ENCODE measurements around the gene SLC29A4. TPM values are rescaled to one million over a fixed set of nuclear protein-coding genes. Genes with fewer than 3 reads are reported as not detected.
A peak's percentile ranks its signal among the peaks of the same experiment; 100 is the strongest.
"Not testable (repeated sequence)": the region's sequence is repeated elsewhere in the genome, so short reads cannot be mapped to it uniquely, and the experiment has no call there.

SLC29A4 gene, protein sequence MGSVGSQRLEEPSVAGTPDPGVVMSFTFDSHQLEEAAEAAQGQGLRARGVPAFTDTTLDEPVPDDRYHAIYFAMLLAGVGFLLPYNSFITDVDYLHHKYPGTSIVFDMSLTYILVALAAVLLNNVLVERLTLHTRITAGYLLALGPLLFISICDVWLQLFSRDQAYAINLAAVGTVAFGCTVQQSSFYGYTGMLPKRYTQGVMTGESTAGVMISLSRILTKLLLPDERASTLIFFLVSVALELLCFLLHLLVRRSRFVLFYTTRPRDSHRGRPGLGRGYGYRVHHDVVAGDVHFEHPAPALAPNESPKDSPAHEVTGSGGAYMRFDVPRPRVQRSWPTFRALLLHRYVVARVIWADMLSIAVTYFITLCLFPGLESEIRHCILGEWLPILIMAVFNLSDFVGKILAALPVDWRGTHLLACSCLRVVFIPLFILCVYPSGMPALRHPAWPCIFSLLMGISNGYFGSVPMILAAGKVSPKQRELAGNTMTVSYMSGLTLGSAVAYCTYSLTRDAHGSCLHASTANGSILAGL
- under 1 TPM; 0.45 to 0.88 TPM for total RNA-seq

DNA sequence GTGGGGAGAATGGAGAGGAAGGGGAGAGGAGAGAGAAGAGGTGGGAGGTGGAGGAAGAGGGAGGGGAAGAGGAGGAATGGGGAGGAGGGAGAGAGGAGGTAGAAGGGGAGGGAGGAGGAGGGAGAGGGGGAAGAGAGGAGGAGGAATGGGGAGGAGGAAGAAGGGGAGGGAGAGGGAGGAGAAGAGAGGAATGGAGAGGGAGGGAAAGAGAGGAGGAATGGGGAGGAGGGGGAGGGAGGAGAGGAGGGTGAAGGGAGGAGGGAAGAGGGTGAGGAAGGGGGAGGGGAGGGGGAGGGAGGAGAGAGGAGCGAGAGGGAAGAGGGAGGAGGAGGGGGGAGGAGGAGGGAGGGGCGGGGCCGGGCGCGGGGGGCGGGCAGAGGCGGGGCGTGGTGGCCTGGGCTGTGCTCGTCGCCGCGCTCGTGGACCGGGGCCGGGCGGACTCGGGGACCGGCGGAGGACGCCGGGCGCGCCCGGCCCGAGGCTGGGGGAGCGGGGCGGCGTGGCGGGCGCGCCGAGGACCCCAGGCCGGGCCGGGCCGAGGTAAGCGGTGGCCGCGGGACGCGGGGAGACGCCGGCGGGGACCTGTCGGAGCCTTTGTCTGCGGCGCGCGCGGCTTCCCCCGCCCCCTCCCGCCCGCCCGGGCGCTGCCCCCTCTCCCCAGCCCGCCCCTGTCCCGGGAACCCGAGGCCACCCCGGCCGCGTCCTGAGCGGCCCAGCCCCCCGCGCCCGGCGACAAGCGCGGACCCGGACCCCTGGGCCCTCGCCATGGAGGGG is at the start of gene SLC29A4:
TSS of gene SLC29A4 (plus strand) at position 401 of the 774 bp plus-strand sequence. CDS start 4,874 bp downstream, outside the sequence.
- peak; percentile 24 for DNase-seq
- no peak within 1 kb of the TSS for H3K4me3 Mint-ChIP-seq
- H3K27ac Mint-ChIP-seq = no peak within 1 kb of the TSS
- H3K9me3 Mint-ChIP-seq = no peaks in the 10 kb centered on the region
- peaks cover 8% of the 10 kb centered on the region for H3K27me3 Mint-ChIP-seq
- POLR2A ChIA-PET = no interaction called here
- H3K36me3 Mint-ChIP-seq (ENCODE audit: low read depth) = no peaks in the 10 kb centered on the region
- no peaks in the 10 kb centered on the region for H3K4me1 Mint-ChIP-seq
- CTCF ChIA-PET = no interaction called here

DNA sequence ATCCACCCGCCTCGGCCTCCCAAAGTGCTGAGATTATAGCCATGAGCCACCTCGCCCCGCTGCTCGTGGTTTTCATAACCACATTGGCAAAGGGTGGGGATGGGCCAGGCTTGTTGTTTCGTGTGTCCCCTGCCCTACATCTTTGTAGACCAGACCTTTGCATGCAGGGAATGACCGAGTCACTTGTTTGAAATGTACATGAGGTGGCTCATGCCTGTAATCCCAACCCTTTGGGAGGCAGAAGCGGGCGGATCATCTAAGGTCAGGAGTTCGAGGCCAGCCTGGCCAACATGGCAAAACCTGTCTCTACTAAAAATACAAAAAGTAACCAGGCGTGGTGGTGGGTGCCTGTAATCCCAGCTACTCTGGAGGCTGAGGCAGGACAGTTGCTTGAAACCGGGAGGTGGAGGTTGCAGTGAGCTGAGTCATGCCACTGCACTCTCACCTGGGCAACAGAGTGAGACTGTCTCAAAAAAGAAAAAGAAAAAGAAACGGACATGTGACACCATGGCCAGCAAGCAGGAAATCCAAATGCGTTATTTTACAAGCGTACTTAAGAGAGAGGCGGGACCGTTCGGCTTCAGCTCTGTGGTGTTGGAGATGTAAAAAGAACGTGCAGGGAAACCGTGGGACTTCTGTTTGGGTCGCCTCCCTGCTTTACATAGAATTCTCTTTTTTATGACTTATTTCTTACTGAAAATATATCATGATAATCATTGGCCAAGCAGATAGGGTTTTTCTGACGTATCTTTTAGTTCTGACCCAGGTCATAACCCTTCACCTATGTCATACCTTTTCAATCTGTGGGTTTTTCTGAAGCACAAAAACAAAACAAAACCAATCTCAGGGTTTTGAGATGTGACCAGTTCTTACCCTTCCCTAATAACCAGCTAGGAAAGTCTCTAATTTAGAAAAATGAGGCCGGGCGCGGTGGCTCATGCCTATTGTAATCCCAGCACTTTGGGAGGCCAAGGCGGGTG is 47.6 kb upstream of the SLC29A4 start:
- ChIA-PET CTCF (no interaction called here), POLR2A (no interaction called here)
- Mint-ChIP-seq H3K4me3 (no peak overlapping the region), H3K36me3 (ENCODE audit: low read depth) (peaks cover 15% of the 10 kb centered on the region), H3K27me3 (peaks cover 1% of the 10 kb centered on the region), H3K9me3 (no peaks in the 10 kb centered on the region), H3K27ac (no peak overlapping the region), H3K4me1 (peaks cover 1% of the 10 kb centered on the region)
- DNase-seq = no peak

DNA sequence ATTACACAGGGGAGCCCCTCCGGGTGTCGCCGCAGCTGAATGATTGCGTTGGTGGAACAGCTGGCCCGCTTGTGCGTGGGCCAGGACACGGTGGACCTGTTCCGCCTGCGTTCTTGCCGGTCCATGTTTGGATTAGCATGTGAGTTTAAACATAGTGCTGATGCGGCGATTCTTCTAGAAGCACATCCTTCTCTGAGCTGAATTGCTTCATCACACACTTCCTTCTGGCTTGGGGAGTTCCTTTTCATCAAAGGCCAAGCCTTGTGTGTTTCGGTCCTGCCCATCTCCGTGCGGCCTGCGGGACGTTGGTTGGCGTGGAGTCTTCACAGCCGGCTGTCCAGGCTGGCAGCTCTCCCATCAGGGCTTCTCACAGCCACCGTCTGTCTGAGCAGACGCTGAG is 45.5 kb upstream of the SLC29A4 start:
- no peak for DNase-seq
- H3K36me3 Mint-ChIP-seq (ENCODE audit: low read depth) = no peaks in the 10 kb centered on the region
- peaks cover 12% of the 10 kb centered on the region for H3K4me1 Mint-ChIP-seq
- no peaks in the 10 kb centered on the region for H3K9me3 Mint-ChIP-seq
- CTCF ChIA-PET = interaction anchor here (0.7 to 1.1 kb wide), 2 partner anchors 127 to 280 kb away, joined by 3 read pairs; no protein-coding TSS in a partner anchor
- no peak overlapping the region for H3K4me3 Mint-ChIP-seq
- H3K27me3 Mint-ChIP-seq = peaks cover 12% of the 10 kb centered on the region
- POLR2A ChIA-PET = interaction anchor here (0.6 kb wide), 1 partner anchor 61 kb away, joined by 3 read pairs; no protein-coding TSS in a partner anchor
- H3K27ac Mint-ChIP-seq = no peak overlapping the region

DNA sequence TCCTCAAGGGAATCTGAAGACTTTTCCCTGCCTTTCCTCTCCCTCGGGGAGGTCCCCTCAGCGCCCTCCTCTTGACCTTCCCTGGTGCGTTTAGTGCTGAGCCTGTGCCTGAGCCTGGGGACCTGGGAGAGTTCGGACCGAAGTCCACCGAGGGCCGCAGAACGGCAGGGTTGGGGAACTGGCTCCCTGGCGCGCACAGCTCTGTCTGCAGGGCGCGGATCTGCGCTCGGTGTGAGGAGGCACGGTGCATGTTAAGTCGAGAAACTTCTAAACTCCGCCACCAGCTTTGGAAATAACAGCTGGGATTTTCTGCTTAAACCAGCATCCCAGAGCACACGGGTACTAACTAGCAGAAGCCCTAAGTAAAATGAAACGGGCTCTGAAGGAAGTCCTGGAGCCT is 44.2 kb upstream of the SLC29A4 start:
- Mint-ChIP-seq H3K4me3 (no peak overlapping the region), H3K27ac (no peak overlapping the region), H3K4me1 (peaks cover 12% of the 10 kb centered on the region), H3K36me3 (ENCODE audit: low read depth) (no peaks in the 10 kb centered on the region), H3K9me3 (no peaks in the 10 kb centered on the region), H3K27me3 (peaks cover 12% of the 10 kb centered on the region)
- no peak for DNase-seq
- ChIA-PET POLR2A (no interaction called here), CTCF (no interaction called here)

DNA sequence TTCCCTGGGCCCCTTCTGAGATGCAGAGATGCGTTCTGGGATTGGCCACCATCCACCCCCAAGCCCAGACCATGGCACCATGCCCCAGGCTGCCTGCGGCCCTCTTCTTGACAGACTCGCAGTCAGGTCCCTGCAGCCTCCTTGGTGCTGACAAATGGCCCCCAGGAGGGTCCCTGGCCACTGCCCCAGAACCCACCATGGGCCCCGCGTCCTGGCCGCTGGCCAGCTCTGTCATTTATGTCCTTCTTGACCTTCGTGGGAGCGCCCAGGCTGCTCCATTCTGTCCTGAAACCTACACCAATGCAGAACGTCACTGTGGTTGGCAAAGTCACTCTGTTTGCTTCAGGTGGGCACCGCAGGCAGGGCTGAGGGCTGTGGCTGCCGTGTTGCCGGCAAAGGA is 39.5 kb upstream of the SLC29A4 start:
- no peak overlapping the region for H3K27ac Mint-ChIP-seq
- ChIA-PET POLR2A (no interaction called here), CTCF (interaction anchor here (1.2 kb wide), 1 partner anchor 121 kb away, joined by 3 read pairs; no protein-coding TSS in a partner anchor)
- no peaks in the 10 kb centered on the region for H3K9me3 Mint-ChIP-seq
- no peak overlapping the region for H3K4me3 Mint-ChIP-seq
- no peak for DNase-seq
- no peaks in the 10 kb centered on the region for H3K36me3 Mint-ChIP-seq (ENCODE audit: low read depth)
- H3K27me3 Mint-ChIP-seq = peaks cover 12% of the 10 kb centered on the region
- peaks cover 12% of the 10 kb centered on the region for H3K4me1 Mint-ChIP-seq

DNA sequence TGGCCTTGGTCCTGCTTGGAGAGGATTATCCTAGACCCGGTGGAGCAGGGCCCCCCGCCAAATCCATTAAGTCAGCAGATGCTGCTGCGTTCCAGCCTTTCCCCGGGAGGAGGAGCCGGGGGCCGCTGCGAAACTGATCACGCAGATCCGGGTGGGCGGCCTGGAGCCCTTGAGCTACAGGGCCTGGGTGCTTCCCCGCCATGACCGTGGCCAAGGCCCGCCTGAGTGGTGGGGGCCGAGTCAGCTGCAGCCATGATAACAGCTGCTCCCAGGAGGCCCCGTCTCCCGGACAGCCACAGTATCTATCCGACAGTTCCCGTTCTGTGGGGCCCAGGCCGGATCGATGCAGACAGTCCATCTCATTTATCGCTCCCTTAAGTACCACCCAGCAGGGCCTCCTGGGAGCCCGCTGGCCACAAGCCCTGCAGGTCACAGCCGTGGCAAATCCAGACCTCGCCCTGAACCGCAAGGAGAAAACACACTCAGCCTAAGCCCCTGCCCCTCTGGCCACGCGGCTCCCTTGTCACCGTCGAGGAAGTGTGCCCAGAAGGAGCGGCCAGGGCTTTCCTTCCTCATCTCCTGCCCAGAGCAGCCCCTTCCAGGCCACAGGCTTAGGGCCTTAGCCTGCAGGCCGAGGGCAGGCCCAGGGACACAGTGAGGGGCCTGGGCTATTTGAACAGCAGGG is 34.4 kb upstream of the SLC29A4 start:
- H3K36me3 Mint-ChIP-seq (ENCODE audit: low read depth) = no peaks in the 10 kb centered on the region
- no peaks in the 10 kb centered on the region for H3K27me3 Mint-ChIP-seq
- DNase-seq = no peak
- no peak overlapping the region for H3K4me3 Mint-ChIP-seq
- ChIA-PET POLR2A (no interaction called here), CTCF (no interaction called here)
- no peak overlapping the region for H3K27ac Mint-ChIP-seq
- H3K4me1 Mint-ChIP-seq = no peaks in the 10 kb centered on the region
- no peaks in the 10 kb centered on the region for H3K9me3 Mint-ChIP-seq

DNA sequence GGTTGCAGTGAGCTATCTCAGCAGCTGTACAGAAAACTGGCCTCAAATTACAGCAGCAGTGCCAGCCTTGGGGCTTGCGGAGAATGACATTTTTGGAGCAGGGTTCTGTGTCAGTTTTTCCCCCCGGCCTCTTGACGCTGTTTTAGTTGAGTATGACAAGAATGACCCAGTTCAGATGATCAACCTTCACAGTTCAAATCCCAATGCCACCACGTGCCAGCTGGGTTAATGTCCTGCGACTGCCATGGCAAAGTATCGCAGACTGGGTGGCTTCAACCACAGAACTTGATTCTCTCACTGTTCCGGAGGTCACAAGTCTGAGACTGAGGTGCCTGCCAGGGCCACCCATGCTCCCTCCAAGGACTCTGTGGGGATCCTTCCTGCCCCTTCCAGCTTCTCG is 32.0 kb upstream of the SLC29A4 start:
- H3K4me1 Mint-ChIP-seq; H3K36me3 Mint-ChIP-seq (ENCODE audit: low read depth); POLR2A ChIA-PET; DNase-seq; H3K9me3 Mint-ChIP-seq; H3K27me3 Mint-ChIP-seq; H3K27ac Mint-ChIP-seq; H3K4me3 Mint-ChIP-seq: not testable (repeated sequence)
- CTCF ChIA-PET = interaction anchor here (2.0 kb wide), 1 partner anchor 11 kb away, joined by 8 read pairs; no protein-coding TSS in a partner anchor

DNA sequence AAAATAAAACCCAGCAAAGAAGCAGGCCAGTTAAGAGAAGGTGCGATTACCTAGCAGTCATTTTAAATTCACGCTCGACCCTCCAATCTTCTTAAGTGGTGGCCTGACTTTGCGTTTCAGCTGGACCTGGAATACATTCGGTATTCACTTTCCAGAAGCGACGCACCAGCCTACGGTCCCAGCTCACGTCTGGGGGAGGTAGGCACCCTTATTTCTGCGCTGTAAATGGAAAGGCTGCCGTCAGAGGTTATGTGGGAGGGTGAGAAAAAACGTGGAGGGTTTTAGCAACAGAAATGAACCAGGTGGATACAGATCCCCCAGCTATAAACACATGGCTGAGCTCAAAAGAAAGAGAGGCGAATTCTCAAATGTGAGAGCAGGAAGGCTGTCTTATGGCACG is 29.2 kb upstream of the SLC29A4 start:
- H3K27ac Mint-ChIP-seq; DNase-seq; H3K4me3 Mint-ChIP-seq; H3K27me3 Mint-ChIP-seq; POLR2A ChIA-PET; H3K4me1 Mint-ChIP-seq; H3K9me3 Mint-ChIP-seq; H3K36me3 Mint-ChIP-seq (ENCODE audit: low read depth): not testable (repeated sequence)
- CTCF ChIA-PET = interaction anchor here (0.6 to 0.9 kb wide), 2 partner anchors 13 to 281 kb away, joined by 3 to 4 read pairs; no protein-coding TSS in a partner anchor

DNA sequence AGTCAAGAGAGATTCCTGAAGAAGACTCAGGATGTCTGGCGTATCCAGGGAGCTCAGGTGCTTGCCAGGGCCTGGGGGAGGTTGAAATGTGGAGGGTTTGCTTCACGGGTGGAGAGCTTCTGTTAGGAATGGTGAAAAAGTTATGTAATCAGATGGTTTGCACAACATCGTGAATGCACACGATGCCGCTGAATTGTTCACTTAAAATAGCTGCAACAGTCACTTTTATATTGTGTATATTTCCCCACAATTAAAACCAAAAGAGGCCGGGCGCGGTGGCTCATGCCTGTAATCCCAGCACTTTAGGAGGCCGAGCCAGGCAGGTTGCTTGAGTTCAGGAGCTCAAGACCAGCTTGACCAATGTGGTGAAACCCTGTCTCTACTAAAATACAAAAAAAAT is 28.4 kb upstream of the SLC29A4 start:
- DNase-seq; H3K4me3 Mint-ChIP-seq; H3K9me3 Mint-ChIP-seq; H3K27me3 Mint-ChIP-seq; POLR2A ChIA-PET; H3K4me1 Mint-ChIP-seq; H3K36me3 Mint-ChIP-seq (ENCODE audit: low read depth); H3K27ac Mint-ChIP-seq: not testable (repeated sequence)
- CTCF ChIA-PET = interaction anchor here (1.7 kb wide), 1 partner anchor 14 kb away, joined by 6 read pairs; no protein-coding TSS in a partner anchor

DNA sequence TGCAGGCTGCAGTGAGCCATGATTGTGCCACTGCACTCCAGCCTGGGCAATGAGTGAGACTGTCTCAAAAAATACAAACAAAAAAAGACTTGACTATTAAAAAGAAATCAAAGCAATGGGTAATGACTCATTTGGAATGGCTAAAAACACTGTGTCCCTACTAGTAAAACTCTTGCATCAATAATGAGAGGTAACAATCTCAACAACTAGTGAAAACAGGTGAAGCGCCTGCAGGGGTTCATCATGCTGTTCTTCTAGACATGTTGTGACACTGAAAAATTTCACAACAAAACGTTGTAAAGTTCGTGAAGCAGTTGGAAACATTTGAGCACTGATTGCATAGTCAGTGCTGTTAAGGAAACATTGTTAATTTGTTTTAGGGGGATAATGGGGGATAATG is 26.9 kb upstream of the SLC29A4 start:
- Mint-ChIP-seq H3K9me3 (no peaks in the 10 kb centered on the region), H3K36me3 (ENCODE audit: low read depth) (no peaks in the 10 kb centered on the region), H3K4me3 (no peak overlapping the region), H3K27me3 (peaks cover 2% of the 10 kb centered on the region), H3K4me1 (no peaks in the 10 kb centered on the region), H3K27ac (no peak overlapping the region)
- no peak for DNase-seq
- POLR2A ChIA-PET = no interaction called here
- CTCF ChIA-PET = no interaction called here

DNA sequence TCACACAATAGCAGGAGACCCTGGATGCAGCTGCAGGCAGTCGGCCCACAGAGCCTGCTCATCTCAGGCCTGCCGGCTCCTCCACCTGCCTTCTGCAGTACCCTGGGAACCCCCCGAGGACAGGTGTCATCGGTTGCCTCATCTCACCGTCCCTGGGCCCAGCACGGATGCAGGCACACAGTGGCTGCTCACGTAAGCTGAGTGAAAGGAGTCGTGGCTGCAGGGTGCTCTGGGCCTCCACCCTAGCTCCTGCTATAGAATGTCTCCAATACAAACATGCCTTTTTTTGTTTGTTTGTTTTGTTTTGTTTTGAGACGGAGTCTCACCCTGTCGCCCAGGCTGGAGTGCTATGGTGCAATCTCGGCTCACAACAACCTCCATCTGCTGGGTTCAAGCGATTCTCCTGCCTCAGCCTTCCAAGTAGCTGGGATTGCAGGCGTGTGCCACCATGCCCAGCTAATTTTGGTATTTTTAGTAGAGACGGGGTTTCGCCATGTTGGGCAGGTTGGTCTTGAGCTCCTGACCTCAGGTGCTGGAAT is 22.1 kb upstream of the SLC29A4 start:
- H3K27ac Mint-ChIP-seq; H3K4me3 Mint-ChIP-seq; H3K4me1 Mint-ChIP-seq; H3K9me3 Mint-ChIP-seq; POLR2A ChIA-PET; DNase-seq; H3K27me3 Mint-ChIP-seq; H3K36me3 Mint-ChIP-seq (ENCODE audit: low read depth): not testable (repeated sequence)
- CTCF ChIA-PET = interaction anchor here (1.1 kb wide), 1 partner anchor 20 kb away, joined by 3 read pairs; no protein-coding TSS in a partner anchor

DNA sequence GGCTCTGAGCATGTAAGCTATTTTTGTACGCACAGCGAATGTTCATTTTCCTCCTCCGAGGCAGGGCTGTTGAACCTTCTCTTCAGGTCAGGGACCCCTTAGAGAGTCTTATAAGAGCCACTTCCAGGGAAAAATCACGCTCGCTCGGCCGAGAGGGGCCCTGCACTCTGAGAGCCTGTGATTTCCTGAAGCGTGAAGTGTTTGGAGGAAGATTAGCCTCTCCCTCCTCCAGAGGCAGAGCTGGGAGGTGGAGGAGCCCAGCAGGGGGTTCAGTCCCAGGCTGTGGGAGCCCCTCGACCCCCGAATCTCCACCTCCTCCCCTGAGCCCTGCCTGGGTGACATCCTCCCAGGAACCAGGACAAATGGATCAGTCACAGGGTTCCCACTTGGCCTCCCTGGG is 19.7 kb upstream of the SLC29A4 start:
- POLR2A ChIA-PET; H3K9me3 Mint-ChIP-seq; H3K4me3 Mint-ChIP-seq; CTCF ChIA-PET; H3K27me3 Mint-ChIP-seq; DNase-seq; H3K27ac Mint-ChIP-seq; H3K36me3 Mint-ChIP-seq (ENCODE audit: low read depth); H3K4me1 Mint-ChIP-seq: not testable (repeated sequence)

All from activated CD4-positive, alpha-beta memory T cell treated with anti-CD3 and anti-CD28 coated beads, Interleukin-2, amount 10 ng/mL, durations not matched to agents 7 days and 5 days (primary cell).